Body of pancreas (tissue), 4 donors: Measurements from ENCODE around the gene NLRP9. TPM values are rescaled to one million over a fixed set of nuclear protein-coding genes. Genes with fewer than 3 reads are reported as not detected.

ENCODE experiments used
- ATAC-seq: fragments of 150-250 bp; one replicate; pipeline ENCODE4 v1.9.1; 2016
- DNase-seq, 4 donors: peaks; one replicate each; pipeline ENCODE4 v3.0.0-alpha.2; 2019
- H3K27ac ChIP-seq, 4 donors: fragments of 200-600 bp; sonication (generic); 1 replicate in 3 of 4; 2 replicates in 1 of 4; pipeline versions ENCODE4 v1.5.1 to v1.6.1; 2016 to 2019; ENCODE audit warnings: mild to moderate bottlenecking in 1 of 4, mixed read lengths in 1 of 4, moderate library complexity in 1 of 4
- H3K27me3 ChIP-seq, 2 donors: fragments of 200-600 bp; sonication (generic); one replicate each; pipeline ENCODE4 v1.6.0; 2016; ENCODE audit warnings: mild to moderate bottlenecking in 1 of 2
- H3K36me3 ChIP-seq, 2 donors: fragments of 200-600 bp; sonication (generic); replicated peaks in 1 of 2; 2 replicates each; pipeline ENCODE4 v1.5.1; 2016; ENCODE audit warnings: low read depth in 2 of 2; ENCODE audit not compliant: insufficient read depth in 1 of 2
- H3K4me1 ChIP-seq: fragments of 200-600 bp; sonication (generic); one replicate; pipeline ENCODE4 v1.6.0; 2016
- H3K4me3 ChIP-seq, 2 donors: fragments of 200-600 bp; sonication (generic); 1 replicate in 1 of 2; 2 replicates in 1 of 2; pipeline ENCODE4 v1.5.1; 2016 to 2019
- H3K9me3 ChIP-seq, 3 donors: fragments of 200-600 bp; sonication (generic); 1 replicate in 2 of 3; 2 replicates in 1 of 3; pipeline ENCODE4 v1.5.1; 2016
- POLR2A ChIP-seq, 3 donors: fragments of 450-650 bp; IDR thresholded peaks; one replicate each; pipeline ENCODE4 v1.6.1; 2016; ENCODE audit warnings: antibody characterized with exemption in 3 of 3, mild to moderate bottlenecking in 2 of 3
- WGBS, 2 donors: methylation state at CpG; one replicate each; pipeline ENCODE4 v1.1.5; 2017; 5-methylcytosine and 5-hydroxymethylcytosine counted together
- intact Hi-C: fragments of 100-400 bp; cut with DNase I; formaldehyde crosslinking; loops from one replicate; pipeline ENCODE4 v1.15.1; 2023
- total RNA-seq, 2 donors: library from RNA; depleted of rRNA; stranded (reverse); fragments of >200 nt; gene quantifications; one replicate each; pipeline ENCODE4 v1.1.0, GENCODE V29; 2016
- TF ChIP-seq, protein P1 (sequence below), 7 experiments: fragments of 450-650 bp in 4 of 7; fragments of 200-600 bp in 3 of 7; sonication (generic) in 3 of 7; IDR thresholded peaks; one replicate each; pipeline ENCODE4 v1.5.1; 2016 to 2019; ENCODE audit warnings: antibody characterized with exemption in 7 of 7

The NLRP9 gene
- total RNA-seq, 2 donors from 2014 or later: not detected

DNA sequence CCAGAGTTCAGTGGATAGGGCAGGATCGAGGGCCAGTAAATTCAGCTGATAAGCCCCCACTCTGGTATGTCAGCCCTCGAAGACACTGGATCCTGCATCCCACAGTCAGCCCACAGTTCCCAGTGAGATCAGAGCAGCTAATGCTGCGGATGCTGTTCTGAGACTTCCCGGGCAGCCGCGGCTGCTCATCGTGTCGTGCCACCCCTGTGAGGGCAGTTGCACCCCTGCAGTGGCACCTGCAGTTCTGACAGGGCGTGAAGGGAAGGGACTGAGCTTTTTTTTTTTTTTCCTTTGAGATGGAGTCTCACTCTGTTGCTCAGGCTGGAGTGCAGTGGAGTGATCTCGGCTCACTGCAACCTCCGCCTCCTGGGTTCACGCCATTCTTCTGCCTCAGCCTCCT, 70.7 kb downstream of the NLRP9 start:
- Histone ChIP-seq H3K9me3 (no peaks in the 10 kb centered on the region), H3K27me3 (no peaks in the 10 kb centered on the region), H3K27ac (peak overlapping the region in 1 of 4 donors; percentile 18), H3K4me1 (peaks cover 11% of the 10 kb centered on the region), H3K36me3 (peaks cover 24 to 58% of the 10 kb centered on the region in 2 donors), H3K4me3 (no peak overlapping the region)
- ATAC-seq (no peak), DNase-seq (no peak)
- TF ChIP-seq, protein P1, sequence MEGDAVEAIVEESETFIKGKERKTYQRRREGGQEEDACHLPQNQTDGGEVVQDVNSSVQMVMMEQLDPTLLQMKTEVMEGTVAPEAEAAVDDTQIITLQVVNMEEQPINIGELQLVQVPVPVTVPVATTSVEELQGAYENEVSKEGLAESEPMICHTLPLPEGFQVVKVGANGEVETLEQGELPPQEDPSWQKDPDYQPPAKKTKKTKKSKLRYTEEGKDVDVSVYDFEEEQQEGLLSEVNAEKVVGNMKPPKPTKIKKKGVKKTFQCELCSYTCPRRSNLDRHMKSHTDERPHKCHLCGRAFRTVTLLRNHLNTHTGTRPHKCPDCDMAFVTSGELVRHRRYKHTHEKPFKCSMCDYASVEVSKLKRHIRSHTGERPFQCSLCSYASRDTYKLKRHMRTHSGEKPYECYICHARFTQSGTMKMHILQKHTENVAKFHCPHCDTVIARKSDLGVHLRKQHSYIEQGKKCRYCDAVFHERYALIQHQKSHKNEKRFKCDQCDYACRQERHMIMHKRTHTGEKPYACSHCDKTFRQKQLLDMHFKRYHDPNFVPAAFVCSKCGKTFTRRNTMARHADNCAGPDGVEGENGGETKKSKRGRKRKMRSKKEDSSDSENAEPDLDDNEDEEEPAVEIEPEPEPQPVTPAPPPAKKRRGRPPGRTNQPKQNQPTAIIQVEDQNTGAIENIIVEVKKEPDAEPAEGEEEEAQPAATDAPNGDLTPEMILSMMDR (IDR thresholded peaks at IDR 0.05): no peak
- TF ChIP-seq POLR2A (IDR thresholded peaks at IDR 0.05): no peak
- intact Hi-C loops: no loop called here
- 84 to 90% methylated on average over 9 to 12 of the region's 12 CpGs for WGBS, 2 donors

DNA sequence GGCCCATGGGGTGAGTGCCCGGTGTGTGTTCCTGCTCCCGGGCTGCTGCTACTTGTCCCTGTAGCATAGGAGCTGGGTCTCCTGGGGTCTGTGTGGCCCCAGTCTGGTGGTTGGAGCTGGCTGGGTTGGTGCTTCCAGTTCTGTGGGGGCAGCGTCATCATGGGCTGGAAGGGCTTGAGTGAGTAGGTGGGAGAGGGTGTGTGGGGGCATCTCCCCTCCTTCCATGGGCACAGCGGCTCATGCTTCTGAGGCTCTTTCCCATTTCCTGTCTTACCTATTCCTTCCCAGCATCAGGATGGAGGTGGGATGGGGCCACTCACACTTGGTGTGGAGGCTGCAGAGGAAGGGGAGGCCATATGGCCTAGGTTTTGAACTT, 71.2 kb downstream of the NLRP9 start:
- H3K27ac ChIP-seq: no peak overlapping the region
- peaks cover 29 to 60% of the 10 kb centered on the region in 2 donors for H3K36me3 ChIP-seq
- WGBS, 2 donors: 86% methylated on average over 4 of the region's 4 CpGs; no CpG with 5 or more reads in 1 of the 2 donors
- DNase-seq (no peak), ATAC-seq (no peak)
- intact Hi-C loops: no loop called here
- H3K27me3 ChIP-seq: no peaks in the 10 kb centered on the region
- H3K4me1 ChIP-seq: peaks cover 11% of the 10 kb centered on the region
- H3K9me3 ChIP-seq: no peaks in the 10 kb centered on the region
- TF ChIP-seq, protein P1 (IDR thresholded peaks at IDR 0.05): no peak
- TF ChIP-seq POLR2A (IDR thresholded peaks at IDR 0.05): no peak
- H3K4me3 ChIP-seq: no peak overlapping the region

DNA sequence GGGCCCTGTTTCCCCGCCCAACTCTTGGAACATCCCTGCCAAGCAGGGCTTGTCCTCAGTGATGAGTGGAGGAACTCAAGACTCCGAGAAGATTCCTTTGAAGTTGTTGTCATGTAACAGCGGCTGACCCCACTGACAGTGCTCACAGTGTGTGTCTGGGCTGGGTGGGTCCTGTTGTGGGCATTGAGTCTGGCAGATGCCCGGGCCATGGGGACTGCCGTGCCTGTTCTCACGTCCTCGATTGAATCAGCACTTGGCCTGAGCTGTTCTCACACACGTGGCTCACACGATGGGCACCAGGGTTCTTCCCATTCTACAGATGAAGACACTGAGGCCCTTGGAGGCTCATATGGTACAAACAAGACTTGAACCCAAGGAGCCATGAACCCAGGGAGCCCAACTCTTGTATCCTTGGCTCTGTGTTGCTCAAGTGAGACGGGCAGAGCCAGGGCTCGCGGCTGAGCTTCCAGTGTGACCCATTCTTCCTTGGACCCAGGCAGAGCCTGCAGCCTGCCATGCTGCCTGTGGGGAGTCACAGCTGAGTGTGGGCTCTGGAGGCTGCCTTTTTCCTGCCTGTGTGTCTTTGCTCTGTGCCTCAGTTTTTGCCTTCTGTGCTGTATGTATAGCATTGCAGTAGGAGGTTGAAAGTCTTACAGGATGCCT, 71.7 kb downstream of the NLRP9 start:
- intact Hi-C loops: no loop called here
- no peaks in the 10 kb centered on the region for H3K9me3 ChIP-seq
- no peak overlapping the region for H3K27ac ChIP-seq
- DNase-seq (no peak), ATAC-seq (no peak)
- peaks cover 31 to 65% of the 10 kb centered on the region in 2 donors for H3K36me3 ChIP-seq
- 79 to 93% methylated on average over 5 to 12 of the region's 12 CpGs for WGBS, 2 donors
- TF ChIP-seq, protein P1 (IDR thresholded peaks at IDR 0.05): no peak
- no peak for TF ChIP-seq POLR2A (IDR thresholded peaks at IDR 0.05)
- no peaks in the 10 kb centered on the region for H3K27me3 ChIP-seq
- no peak overlapping the region for H3K4me3 ChIP-seq
- peaks cover 11% of the 10 kb centered on the region for H3K4me1 ChIP-seq

DNA sequence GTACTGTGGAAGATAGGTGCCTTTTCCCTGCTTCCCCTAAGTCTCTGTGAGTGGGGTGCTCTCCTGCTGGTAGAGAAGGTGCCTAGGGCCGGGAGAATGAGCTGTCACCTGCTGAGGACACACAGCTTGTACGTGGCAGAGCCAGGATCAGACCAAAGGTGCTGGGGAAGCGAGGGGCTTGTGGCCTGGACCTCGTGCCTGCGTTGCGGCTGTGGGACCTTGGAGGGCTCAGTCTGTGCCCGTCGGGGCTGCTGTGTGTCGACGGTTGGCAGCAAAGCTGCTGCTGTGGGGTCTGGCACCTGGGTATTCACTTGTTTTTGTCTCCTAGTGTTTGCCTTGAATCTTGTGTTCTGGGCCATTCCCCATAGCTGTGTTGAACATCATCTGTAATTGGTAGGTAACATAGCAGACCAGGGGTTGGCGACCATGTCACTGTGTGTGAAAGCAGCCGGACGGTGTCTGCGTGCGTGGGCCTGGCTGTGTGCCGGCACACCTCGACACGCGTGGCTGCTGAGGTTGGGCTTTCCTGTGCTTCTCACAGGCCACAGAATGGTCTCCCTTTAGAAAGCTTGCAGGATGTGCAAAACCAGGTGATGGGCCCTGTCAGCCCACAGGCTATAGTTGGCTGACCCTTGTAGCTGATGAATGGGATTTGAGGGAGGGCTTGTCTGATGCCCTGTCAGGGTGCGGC, 74.2 kb downstream of the NLRP9 start:
- WGBS, 2 donors: 90 to 97% methylated on average over 13 to 20 of the region's 20 CpGs
- Histone ChIP-seq H3K4me1 (peaks cover 12% of the 10 kb centered on the region), H3K36me3 (peaks cover 24 to 56% of the 10 kb centered on the region in 2 donors), H3K27ac (no peak overlapping the region), H3K9me3 (no peaks in the 10 kb centered on the region), H3K4me3 (no peak overlapping the region), H3K27me3 (no peaks in the 10 kb centered on the region)
- TF ChIP-seq, protein P1 (IDR thresholded peaks at IDR 0.05): no peak
- no peak for TF ChIP-seq POLR2A (IDR thresholded peaks at IDR 0.05)
- intact Hi-C loops: no loop called here
- DNase-seq: no peak
- ATAC-seq: no peak
